SIG-M5 treated with dmso at 0.1 percent for 504 hours (cell line): Measurements from ENCODE around the gene FAM217A.
"Not testable (repeated sequence)": the region's sequence is repeated elsewhere in the genome, so short reads cannot be mapped to it uniquely, and the experiment has no call there.

Experiments
- DNase-seq: peaks from one replicate; lab custom pipeline; 2025; ENCODE audit not compliant: unreplicated experiment; lab: John Stamatoyannopoulos, UW

FAM217A gene, protein sequence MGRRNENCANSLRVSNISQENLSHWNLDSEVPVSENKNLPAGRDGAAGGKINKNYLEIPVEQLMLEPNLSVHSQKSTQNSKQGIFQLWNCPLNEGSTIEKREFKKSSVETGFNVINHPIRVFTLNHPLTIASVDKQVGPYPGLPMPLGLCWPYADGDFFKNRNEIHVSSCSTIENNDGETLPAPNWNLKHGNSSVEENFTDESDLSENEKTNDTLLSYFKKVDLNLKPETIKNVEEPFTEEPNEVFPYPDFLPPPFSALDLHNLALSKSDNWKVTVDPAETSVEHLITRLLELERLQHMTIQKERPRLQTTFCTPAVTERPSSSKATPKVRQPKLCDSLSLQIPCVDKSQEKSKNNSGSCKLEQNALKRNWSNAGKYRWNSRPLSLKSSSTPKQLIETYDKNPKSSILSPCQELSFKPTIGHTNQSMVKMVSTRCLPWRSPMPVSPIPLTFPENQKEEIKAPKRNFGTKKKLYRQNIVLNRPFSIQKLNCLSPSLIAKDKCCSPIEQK

DNA sequence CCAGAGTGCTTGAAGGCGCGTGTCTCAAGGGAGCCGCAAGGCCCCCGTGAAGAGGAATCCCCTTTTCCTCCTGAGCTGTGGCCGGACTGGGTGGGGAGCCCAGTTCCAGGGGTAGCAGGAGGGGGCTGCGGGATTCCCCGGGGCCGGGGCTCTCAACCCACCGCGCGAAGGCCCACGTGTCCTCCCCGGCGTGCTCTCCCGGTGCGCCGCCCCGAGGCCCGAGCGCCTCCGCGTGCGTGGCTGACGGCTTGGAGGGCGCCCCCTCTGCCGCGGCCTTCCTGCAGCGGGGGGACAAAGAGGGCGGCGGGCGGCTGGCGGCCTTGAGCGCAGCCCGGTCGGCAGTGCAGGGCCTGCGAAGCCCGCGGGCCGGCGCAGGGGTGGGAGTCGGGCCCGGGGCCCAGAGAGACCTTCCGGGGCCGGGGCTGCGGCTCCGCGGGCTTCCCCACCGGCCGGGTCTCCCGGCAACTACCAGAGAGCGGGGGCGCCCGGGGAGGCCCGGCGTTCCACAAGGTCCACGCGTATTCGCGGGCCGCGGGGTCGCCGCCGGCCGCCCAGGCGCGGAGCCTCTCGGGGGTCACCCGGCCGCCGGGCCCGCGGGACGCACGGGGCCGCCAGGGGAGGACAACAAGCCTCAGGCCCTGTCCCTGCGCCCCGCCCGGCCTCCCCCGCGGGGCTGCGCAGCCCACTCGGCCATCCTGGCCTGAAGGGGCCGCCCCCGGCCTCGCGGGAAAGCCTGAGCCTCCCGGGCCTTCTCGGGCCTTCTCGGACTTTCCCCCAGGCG, at the start of gene FAM217A:
Gene FAM217A (minus strand): TSS at position 447 of the 781 bp plus-strand sequence. CDS start 1,723 bp downstream, outside the sequence.
- no peak for DNase-seq

DNA sequence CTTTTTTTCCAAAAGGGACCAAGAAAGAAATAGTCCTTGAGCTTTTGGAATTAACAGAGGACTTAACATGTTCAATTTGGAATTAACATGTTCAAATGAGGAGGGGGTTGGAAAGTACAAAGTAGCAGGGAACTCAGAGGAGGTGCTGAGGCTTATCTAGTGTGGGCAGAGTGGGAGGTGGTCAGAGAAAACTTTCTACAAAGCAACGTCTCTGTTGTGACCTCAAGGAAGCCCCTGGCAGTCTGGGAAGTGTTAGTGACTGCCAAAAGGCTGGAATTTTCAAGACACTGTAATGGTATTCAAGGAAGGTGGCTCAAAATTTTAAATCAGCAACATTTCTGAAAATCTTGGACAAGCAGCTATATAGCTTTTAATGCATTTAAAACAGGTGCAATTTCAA, 49.1 kb upstream of the FAM217A start:
- no peak for DNase-seq

DNA sequence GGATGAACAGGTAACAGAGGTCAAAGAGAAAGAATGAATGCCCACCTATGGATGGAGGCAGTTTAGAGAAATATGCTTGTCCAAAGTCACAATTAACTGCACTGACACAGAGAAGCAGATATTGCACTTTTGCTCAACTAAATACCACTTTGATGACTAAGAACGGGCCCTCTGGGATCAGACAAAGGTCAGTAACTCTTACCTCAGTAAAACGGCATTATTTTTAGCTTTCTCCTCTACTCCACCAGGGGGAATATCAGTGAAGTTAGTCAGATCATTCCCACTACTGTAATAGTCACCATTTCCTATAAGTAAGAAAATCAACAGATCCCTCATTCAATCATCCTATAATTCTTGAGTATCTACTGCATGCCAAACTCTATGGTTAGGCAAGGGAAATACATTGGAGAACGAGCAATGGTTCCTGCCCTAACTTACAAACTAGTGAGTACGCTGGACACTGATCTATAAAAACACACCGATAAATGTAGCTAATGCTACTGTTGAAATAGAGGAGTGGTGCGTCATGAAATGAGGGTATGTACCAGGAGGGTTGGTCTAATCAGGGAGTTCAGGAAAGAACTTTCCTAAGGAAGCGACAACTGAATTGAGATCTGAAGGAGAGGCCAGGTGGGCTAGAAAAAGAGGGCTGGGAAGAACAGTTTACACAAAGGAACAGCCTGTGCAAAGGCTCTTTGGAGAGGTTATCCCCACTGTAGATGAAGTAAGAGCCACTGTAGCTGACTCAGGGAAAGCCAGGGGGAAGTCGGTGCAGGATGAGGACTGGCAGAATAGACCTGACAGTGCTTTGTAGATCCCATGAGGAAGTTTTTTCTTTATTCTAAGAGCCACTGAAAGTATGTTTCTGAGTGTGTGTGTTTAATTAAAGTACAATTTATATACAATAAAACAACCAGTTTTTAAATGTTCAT, 47.3 kb upstream of the FAM217A start:
- no peak for DNase-seq

DNA sequence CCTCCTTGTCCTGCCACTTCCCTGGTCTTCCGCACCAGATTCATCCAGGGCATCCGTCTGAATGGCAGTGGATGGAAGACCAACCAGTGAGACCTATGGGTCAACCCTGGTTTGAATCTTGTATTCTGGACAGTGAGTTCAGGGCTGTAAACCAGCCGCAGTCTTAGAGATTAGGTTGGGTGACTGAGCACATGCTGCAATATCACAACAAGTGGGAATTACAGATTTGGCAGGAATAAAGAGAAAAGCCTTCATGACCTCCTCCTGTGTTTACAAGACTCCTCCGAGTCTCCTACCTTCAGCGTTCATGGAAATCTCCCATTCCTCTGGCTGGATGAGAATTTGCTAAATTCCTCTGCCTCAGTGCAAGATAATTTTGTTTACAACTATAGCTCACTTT, 46.6 kb upstream of the FAM217A start:
- no peak for DNase-seq

DNA sequence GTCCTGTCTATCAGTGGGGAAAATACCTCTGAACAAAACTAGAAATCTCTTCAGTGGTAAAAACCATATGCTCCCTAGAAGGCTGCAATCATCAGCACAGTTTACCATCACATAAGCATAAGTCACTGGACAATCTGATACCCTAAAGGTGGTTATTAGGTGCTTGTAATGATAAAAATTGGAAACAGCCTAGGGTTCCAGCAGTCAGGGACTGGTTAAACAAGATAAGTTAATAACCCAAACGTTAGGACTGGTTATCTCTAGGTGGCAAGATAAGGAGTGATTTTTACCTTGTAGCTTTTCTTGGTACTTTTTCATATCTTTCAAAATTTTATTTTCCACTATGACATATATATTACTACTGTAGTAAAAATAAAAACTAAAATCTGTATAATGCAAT, 45.4 kb upstream of the FAM217A start:
- DNase-seq: no peak

DNA sequence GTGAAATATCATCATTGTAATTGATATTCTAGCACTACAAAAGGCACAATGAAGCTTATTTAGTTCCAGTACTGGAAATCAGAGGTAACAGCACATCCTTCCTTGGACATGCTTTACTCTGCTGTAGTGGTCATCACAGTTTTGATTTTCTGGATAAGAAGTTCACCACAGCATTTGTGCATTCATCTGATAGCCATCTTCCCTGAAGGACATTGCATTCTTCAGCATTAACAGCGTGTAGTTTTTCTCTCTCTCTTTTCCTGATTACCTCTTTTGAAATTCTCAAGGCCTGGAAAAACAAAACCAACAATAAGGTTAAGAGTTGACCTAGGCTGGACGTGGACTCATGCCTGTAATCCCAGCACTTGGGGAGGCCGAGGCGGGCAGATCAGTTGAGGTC, 36.8 kb upstream of the FAM217A start:
- DNase-seq: no peak

DNA sequence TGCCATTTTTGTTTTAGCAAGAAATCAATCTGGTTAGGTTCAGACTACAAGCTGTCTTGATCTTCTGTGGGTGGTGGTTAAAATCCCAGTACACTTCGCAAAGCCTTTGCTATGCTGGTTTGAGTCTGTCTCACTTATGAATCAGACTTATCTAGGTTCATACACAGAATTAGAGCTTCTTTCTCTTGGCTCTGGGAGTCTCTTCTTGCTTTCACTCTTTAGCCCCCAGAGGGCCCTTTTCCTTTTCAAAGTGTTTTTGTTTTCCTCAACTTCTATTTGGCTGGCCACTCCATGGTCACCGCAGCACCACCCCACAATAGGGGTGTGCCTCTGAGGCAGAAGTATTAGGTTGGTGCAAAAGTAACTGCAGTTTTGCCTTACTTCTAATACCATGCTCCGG, 35.2 kb upstream of the FAM217A start:
- no peak for DNase-seq

DNA sequence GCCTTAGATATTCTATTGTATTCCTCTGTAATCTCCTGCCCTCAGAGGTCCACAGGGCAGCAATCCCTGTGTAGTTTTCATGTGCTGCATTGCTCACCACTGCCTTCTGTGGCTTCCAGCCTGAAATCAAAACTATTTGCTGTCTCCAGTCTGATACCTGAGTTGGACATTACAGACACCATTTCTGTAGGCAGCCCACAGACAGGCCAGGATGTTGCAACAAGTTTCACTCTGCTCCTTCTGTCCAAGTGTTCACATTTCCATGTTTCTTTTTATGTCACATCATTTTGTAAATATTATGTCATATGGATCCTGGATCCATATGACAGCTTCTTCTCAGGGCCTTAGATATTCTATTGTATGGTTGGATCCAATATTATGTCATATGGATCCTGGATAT, 34.7 kb upstream of the FAM217A start:
- no peak for DNase-seq

DNA sequence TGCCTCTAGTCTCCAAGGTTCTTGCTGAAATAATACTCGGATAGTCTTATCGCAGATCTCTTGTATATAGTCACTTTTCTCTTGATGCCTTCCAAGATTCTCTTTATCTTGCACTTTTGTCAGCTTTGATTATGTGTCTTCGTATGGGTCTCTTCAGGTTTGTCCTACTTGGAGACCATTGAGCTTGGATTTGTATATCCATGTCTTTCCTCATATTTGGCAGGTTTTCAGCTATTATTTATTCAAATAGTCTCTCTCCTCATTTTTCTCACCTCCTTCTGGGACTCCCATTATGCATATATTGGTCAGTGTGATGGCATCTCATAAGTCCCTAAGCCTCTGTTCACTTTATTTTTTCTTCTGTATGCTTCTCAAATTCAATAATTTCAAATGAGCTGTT, 33.4 kb upstream of the FAM217A start:
- no peak for DNase-seq

DNA sequence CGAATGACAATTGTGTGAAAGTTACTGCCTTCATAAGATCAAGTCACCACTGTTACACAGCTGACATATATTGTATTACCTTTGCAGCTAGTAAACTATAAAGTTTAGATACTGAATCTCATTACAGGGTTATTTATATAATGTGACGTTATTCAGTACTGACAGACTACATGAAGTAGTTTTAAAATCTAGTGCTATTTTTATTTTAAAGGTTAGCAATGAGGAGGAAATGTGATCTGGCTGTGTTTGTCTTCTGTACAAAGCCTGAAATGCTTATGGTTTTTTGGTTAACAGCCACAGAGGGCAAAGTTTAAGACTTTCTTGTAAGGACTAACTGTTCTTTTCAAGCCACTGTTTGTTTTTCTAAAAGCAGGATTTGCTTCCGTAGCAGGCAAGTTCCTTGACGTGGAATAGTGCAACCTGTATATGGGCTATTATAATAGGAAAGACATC, 30.5 kb upstream of the FAM217A start:
- not testable (repeated sequence) for DNase-seq

DNA sequence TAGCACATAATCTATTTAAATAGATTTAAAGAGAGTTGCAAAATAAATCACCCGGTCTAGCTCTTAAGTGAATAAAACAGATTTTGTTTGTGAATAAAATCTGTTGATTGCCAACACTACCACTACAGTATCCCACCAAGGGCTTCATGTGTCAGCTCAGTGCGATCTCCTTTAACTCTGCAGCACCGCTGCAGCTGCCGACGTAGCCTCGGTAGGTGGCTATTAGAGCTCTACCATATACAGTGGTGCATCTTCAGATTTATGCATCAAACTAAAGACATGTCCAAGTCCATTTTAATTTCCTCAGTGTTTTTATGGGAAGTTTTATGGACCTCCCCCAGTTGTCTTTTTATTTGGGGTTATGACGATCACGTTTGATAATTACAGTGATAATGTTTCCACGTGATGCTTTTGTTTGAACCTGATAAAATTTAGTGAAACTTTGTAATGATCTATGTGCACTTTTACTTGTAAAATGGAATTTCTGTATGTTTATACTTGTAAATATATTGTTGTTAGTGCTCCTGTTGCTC, 29.7 kb upstream of the FAM217A start:
- no peak for DNase-seq

DNA sequence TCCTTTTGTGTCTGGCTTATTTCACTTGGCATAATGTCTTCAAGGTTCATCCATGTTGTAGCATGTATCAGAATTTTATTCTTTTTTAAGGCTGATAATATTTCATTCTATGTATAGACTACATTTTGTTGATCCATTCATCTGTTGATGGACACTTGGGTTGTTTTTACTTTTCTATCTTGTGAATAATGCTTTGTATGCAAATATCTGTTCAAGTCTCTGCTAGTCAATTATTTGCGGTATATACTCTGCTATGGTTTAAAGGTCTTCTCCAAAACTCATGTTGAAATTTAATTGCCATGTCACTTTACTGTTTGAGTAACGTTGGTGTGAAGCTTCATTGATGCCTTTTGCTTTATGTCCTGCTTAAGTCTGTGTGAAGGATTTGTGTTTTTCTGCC, 28.9 kb upstream of the FAM217A start:
- DNase-seq: no peak

DNA sequence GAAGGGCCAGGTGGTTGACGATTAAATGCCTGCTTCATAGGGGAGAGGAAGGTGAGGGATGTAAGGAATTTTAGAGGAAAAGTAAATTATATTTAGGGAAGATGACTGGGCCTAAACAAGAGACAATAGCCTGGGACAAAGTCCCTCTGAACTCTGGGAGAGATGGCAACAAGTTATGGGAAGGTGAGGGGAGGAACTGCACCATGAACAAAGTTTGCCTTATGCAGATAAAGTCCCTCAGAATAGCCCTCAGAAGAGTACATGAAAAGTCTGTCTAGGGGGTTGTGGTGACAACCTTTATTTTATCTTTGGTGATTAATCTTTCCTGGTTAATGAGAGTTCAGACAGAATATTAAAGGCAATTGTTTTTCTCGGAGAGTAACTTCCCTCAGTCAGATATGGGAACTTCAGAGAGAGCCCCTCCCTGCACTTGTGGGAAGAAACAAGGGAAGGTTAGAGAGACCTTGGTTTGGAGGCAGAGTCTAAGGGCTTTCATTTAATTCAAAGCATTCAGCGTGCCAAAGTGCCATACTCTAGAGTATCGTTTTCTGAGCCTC, 27.1 kb upstream of the FAM217A start:
- no peak for DNase-seq

DNA sequence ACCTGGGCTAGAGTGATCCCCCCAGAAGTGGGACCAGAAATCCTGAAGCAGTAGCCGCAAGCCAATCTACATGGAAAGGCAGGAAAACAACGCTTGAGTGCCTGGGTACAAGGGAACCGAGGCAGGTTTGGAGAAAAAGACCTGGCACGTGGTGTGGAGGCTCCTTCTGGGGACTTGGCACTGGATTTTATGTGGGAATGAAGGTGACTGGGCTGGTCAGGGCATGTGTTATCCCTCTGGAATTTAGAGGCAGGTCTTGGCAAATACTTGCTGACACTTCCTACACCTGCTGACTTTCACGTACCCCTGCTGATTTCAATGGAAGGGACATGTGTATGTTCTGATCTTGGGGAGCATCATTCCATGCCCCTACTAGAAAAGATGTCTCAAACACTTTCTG, 25.0 kb upstream of the FAM217A start:
- no peak for DNase-seq

DNA sequence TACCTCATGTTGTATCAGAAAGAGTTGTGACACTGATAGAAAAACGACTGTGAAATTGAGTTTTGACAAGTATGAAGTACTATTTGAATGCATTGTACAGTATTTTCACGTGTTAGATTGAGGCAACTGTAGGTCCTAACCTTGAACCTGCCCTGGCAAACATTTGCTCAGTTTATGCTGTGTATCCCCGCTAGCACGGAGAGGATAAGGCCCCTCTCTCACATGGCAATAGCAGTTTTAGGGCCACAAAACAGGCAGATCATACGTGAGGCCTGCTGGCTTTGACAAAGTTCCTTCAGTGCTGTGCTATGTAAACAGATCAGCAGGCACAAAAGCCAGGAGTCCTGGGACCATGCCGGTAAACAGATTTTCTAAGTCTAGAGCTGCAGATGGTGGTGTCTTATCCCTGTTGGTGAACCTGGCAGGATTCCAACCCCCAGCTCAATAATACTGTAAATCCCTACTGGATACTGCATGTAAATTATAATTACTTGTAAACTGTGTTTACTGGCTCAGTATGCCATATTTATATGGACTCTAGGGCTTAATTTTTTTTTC, 23.8 kb upstream of the FAM217A start:
- DNase-seq: no peak

DNA sequence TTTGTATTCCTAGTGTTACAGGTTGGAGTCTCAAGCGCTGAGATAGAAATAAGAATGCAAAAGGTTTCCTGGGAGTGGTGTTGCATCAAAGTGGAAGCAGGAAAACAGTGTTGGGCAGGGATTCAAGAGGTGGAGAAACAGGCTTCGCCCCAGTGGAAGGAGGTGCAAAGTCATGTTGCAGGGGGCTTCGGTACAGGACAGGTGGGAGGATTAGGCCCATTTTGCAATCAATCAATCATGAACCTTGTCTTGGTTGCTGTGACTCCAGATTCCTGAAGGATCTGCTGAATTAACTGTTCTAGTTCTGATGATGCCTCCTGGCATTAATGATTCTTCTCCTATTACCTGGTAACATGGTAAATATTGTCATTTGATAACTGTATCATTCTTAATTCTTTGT, 22.4 kb upstream of the FAM217A start:
- DNase-seq: no peak

DNA sequence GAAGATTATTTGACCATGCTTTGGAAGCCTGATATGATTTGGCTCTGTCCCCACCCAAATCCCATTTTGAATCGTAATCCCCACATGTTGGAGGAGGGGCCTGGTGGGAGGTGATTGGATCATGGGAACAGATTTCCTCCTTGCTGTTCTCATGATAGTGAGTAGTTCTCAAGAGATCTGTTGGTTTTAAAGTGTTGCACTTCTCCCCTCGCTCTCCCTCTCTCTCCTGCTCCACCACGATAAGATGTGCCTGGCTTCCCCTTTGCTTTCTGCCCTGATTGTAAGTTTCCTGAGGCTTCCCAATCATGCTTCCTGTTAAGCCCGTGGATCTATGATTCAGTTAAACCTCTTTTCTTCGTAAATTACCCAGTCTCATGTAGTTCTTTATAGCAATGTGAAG, 21.7 kb upstream of the FAM217A start:
- no peak for DNase-seq

DNA sequence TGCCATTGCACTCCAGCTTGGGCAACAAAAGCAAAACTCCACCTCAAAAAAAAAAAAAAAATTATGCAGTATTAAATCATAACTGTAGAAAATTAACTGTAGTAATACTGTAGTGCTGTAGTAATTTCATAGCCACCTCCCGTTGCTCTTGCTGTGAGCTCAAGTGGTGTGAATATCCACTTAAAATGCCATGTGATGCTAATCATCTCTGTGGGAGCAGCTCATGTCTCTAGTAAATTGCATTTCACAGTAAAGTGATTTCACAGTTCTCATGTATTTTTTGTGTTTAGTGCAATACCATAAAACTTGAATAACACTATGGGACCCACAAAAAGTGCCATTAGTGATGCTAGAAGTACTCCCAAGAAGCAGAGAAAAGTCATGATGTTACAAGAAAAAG, 14.4 kb upstream of the FAM217A start:
- DNase-seq: no peak

DNA sequence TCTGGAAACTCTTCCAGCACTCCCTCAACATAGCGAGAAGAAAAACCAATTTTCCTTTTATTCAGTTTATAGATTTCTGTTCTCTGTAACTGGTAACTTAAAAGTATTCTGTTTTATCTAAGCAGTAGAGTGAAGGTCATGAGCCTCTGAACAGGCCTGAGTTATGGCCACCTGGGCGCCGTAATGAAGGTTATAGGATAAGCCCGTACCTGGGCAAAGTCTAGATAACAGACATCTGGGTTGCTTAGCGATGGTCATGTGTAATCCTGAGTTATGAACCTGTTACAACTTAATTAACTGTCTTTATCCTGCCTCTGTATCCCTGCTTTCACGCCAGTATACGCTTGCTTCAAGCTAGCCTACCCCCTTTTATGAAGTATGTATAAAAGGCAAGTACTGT, 13.0 kb upstream of the FAM217A start:
- no peak for DNase-seq

DNA sequence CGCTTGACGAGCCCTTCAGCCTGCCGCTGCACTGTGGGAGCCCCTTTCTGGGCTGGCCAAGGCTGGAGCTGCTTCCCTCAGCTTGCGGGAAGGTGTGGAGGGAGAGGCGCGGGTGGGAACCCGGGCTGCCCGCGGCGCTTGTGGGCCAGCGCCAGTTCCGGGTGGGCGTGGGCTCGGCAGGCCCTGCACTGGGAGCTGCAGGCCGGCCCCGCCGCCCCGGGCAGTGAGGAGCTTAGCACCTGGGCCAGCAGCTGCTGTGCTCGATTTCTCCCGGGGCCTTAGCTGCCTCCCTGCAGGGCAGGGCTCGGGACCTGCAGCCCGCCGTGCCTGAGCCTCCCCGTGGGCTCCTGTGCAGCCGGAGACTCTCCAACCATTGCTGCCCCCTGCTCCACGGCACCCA, 11.1 kb upstream of the FAM217A start:
- not testable (repeated sequence) for DNase-seq
